Thymus (tissue), 11 donors: Measurements from ENCODE around the gene PHF11. TPM values are rescaled to one million over a fixed set of nuclear protein-coding genes. Genes with fewer than 3 reads are reported as not detected.
"Not testable (repeated sequence)": the region's sequence is repeated elsewhere in the genome, so short reads cannot be mapped to it uniquely, and the experiment has no call there.

ENCODE experiments used
- DNase-seq, 9 donors: peaks; one replicate each; pipeline ENCODE4 v3.0.0-alpha.2; 2013; ENCODE audit warnings: low spot score in 9 of 9, low read depth in 6 of 9, missing footprints in 1 of 9
- H3K27ac ChIP-seq, 2 donors: one replicate each; pipeline ENCODE4 v1.5.1; 2013; ENCODE audit warnings: control low read depth in 1 of 2, low read depth in 1 of 2, low read length in 1 of 2, mild to moderate bottlenecking in 1 of 2, moderate library complexity in 1 of 2
- H3K27me3 ChIP-seq, 2 donors: one replicate each; pipeline ENCODE4 v1.5.1; 2013; ENCODE audit warnings: low read length in 1 of 2; ENCODE audit not compliant: control insufficient read depth in 2 of 2, insufficient read depth in 1 of 2
- H3K36me3 ChIP-seq, 2 donors: one replicate each; pipeline ENCODE4 v1.5.1; 2013; ENCODE audit warnings: low read length in 1 of 2, mild to moderate bottlenecking in 1 of 2, moderate library complexity in 1 of 2; ENCODE audit not compliant: control insufficient read depth in 2 of 2, insufficient read depth in 2 of 2
- H3K4me1 ChIP-seq, 2 donors: one replicate each; pipeline ENCODE4 v1.5.1; 2013; ENCODE audit warnings: low read length in 2 of 2; ENCODE audit not compliant: control insufficient read depth in 2 of 2, insufficient read depth in 2 of 2
- H3K4me3 ChIP-seq, 2 donors: one replicate each; pipeline ENCODE4 v1.5.1; 2013; ENCODE audit warnings: low read length in 2 of 2, control low read depth in 1 of 2, mild to moderate bottlenecking in 1 of 2
- H3K9me3 ChIP-seq, 2 donors: one replicate each; pipeline ENCODE4 v1.5.1; 2013; ENCODE audit warnings: low read length in 1 of 2, mild to moderate bottlenecking in 1 of 2; ENCODE audit not compliant: control insufficient read depth in 2 of 2, insufficient read depth in 1 of 2
- WGBS: extraction: QIAGEN DNeasy Blood & Tissue Kit; methylation state at CpG from one replicate; pipeline ENCODE4 v1.1.7; 2013; 5-methylcytosine and 5-hydroxymethylcytosine counted together
- polyA plus RNA-seq: library from polyadenylated mRNA; stranded (reverse); fragments of 200-250 nt; gene quantifications from one replicate; pipeline ENCODE4 v1.2.3, GENCODE V29; 2013
- total RNA-seq: library from RNA; stranded (reverse); fragments of 120-200 nt; gene quantifications from one replicate; pipeline ENCODE4 v1.2.4, GENCODE V29; 2013
- donor health status: healthy.

PHF11 gene
- total and polyA plus RNA-seq, 2 donors: 32.9 to 170 TPM

GRCh38 chr13:49481788-49482187 is 14.0 kb upstream of the PHF11 start:
- 93% methylated on average over 5 of the region's 5 CpGs for WGBS
- H3K4me1 ChIP-seq: no peaks in the 10 kb centered on the region
- no peak overlapping the region for H3K27ac ChIP-seq
- no peaks in the 10 kb centered on the region for H3K9me3 ChIP-seq
- H3K4me3 ChIP-seq: no peak overlapping the region
- peaks cover 31 to 68% of the 10 kb centered on the region in 2 donors for H3K36me3 ChIP-seq
- no peaks in the 10 kb centered on the region for H3K27me3 ChIP-seq
- DNase-seq: no peak

- Histone ChIP-seq H3K27ac (no peak overlapping the region), H3K27me3 (no peaks in the 10 kb centered on the region), H3K4me3 (no peak overlapping the region), H3K4me1 (no peaks in the 10 kb centered on the region), H3K9me3 (no peaks in the 10 kb centered on the region), H3K36me3 (peaks cover 13 to 28% of the 10 kb centered on the region in 2 donors)
- 98% methylated on average over 2 of the region's 2 CpGs for WGBS
- DNase-seq: no peak
Measured at GRCh38 chr13:49488563-49488962, 7.2 kb upstream of the PHF11 start.

- H3K9me3 ChIP-seq: no peaks in the 10 kb centered on the region
- H3K36me3 ChIP-seq: peaks cover 6 to 19% of the 10 kb centered on the region in 2 donors
- H3K4me3 ChIP-seq: peak overlapping the region; percentile 73 to 84
- no peaks in the 10 kb centered on the region for H3K27me3 ChIP-seq
- H3K4me1 ChIP-seq: peaks cover 11 to 19% of the 10 kb centered on the region in 2 donors
- DNase-seq: peak in 2 of 9 donors; percentile 7 to 26
- WGBS: 65% methylated on average over 2 of the region's 2 CpGs
- H3K27ac ChIP-seq: peak overlapping the region in 1 of 2 donors; percentile 36
Measured at GRCh38 chr13:49494645-49495044, 1.1 kb upstream of the PHF11 start.

GRCh38 chr13:49496837-49497236 is 1.1 kb downstream of the PHF11 start:
- peaks cover 6 to 23% of the 10 kb centered on the region in 2 donors for H3K36me3 ChIP-seq
- H3K4me1 ChIP-seq: peaks cover 11 to 19% of the 10 kb centered on the region in 2 donors
- H3K9me3 ChIP-seq, H3K27me3 ChIP-seq: not testable (repeated sequence)
- peak overlapping the region in 1 of 2 donors; percentile 73 for H3K4me3 ChIP-seq
- WGBS: 80% methylated on average over 11 of the region's 11 CpGs
- DNase-seq: peak in 2 of 9 donors; percentile 15 to 34
- peak overlapping the region in 1 of 2 donors; percentile 80 for H3K27ac ChIP-seq

- Histone ChIP-seq H3K27me3 (no peaks in the 10 kb centered on the region), H3K27ac (no peak overlapping the region), H3K4me3 (no peak overlapping the region), H3K36me3 (peaks cover 6 to 26% of the 10 kb centered on the region in 2 donors), H3K4me1 (peaks cover 11 to 19% of the 10 kb centered on the region in 2 donors), H3K9me3 (no peaks in the 10 kb centered on the region)
- DNase-seq: no peak
- WGBS: 98% methylated on average over 5 of the region's 5 CpGs
Measured at GRCh38 chr13:49497272-49497671, 1.5 kb downstream of the PHF11 start.

GRCh38 chr13:49498206-49498605 is 2.5 kb downstream of the PHF11 start:
- Histone ChIP-seq H3K4me3 (no peak overlapping the region), H3K4me1 (peaks cover 11 to 19% of the 10 kb centered on the region in 2 donors)

GRCh38 chr13:49499889-49500660 is 4.3 kb downstream of the PHF11 start:
- no peak for DNase-seq
- WGBS: 93% methylated on average over 6 of the region's 6 CpGs
- Histone ChIP-seq H3K27me3 (no peaks in the 10 kb centered on the region), H3K36me3 (peaks cover 6 to 32% of the 10 kb centered on the region in 2 donors), H3K27ac (no peak overlapping the region), H3K9me3 (no peaks in the 10 kb centered on the region), H3K4me1 (peaks cover 5 to 12% of the 10 kb centered on the region in 2 donors), H3K4me3 (no peak overlapping the region)

More at GRCh38 chr13:49498206-49498605, 2.5 kb downstream of the PHF11 start:
- H3K9me3 ChIP-seq: no peaks in the 10 kb centered on the region
- peaks cover 6 to 28% of the 10 kb centered on the region in 2 donors for H3K36me3 ChIP-seq
- H3K27ac ChIP-seq: no peak overlapping the region
- no peak for DNase-seq
- no peaks in the 10 kb centered on the region for H3K27me3 ChIP-seq
- WGBS: 94% methylated on average over 4 of the region's 4 CpGs

GRCh38 chr13:49502954-49503353 is 7.2 kb downstream of the PHF11 start:
- H3K4me1 ChIP-seq: no peaks in the 10 kb centered on the region
- H3K27ac ChIP-seq: no peak overlapping the region
- no peaks in the 10 kb centered on the region for H3K27me3 ChIP-seq
- H3K36me3 ChIP-seq: peaks cover 10 to 28% of the 10 kb centered on the region in 2 donors
- H3K9me3 ChIP-seq: no peaks in the 10 kb centered on the region
- 89% methylated on average over 9 of the region's 9 CpGs for WGBS
- DNase-seq: no peak
- H3K4me3 ChIP-seq: no peak overlapping the region

GRCh38 chr13:49503951-49504350 is 8.2 kb downstream of the PHF11 start:
- over 99% methylated on average over 3 of the region's 3 CpGs for WGBS
- no peak for DNase-seq
- no peaks in the 10 kb centered on the region for H3K27me3 ChIP-seq
- no peaks in the 10 kb centered on the region for H3K4me1 ChIP-seq
- no peak overlapping the region for H3K27ac ChIP-seq
- H3K36me3 ChIP-seq: peaks cover 4 to 27% of the 10 kb centered on the region in 2 donors
- H3K4me3 ChIP-seq: no peak overlapping the region
- H3K9me3 ChIP-seq: no peaks in the 10 kb centered on the region
